ENCODE data around the gene TMEM54.

TMEM54 gene

GRCh38 chr1:32895325-32896215, 5.6 kb downstream of the TMEM54 start:
- no peak for DNase-seq (ENCODE audit: low spot score)

GRCh38 chr1:32894681-32895080, 6.5 kb downstream of the TMEM54 start:
- DNase-seq (ENCODE audit: low spot score): no peak

GRCh38 chr1:32894019-32894600, 7.1 kb downstream of the TMEM54 start:
- no peak for DNase-seq (ENCODE audit: low spot score)

GRCh38 chr1:32893198-32894018, 7.8 kb downstream of the TMEM54 start:
- peak; percentile 55 for DNase-seq (ENCODE audit: low spot score)

GRCh38 chr1:32892368-32893197, 8.6 kb downstream of the TMEM54 start:
- peak; percentile 86 for DNase-seq (ENCODE audit: low spot score)

- DNase-seq (ENCODE audit: low spot score): no peak
Measured at GRCh38 chr1:32891630-32892029, 9.6 kb downstream of the TMEM54 start.

- no peak for DNase-seq (ENCODE audit: low spot score)
Measured at GRCh38 chr1:32891241-32891570, 10.0 kb downstream of the TMEM54 start.

- DNase-seq (ENCODE audit: low spot score): no peak
Measured at GRCh38 chr1:32890516-32891240, 10.5 kb downstream of the TMEM54 start.

GRCh38 chr1:32889731-32890278, 11.4 kb downstream of the TMEM54 start:
- DNase-seq (ENCODE audit: low spot score): no peak

GRCh38 chr1:32888677-32889420, 12.3 kb downstream of the TMEM54 start:
- no peak for DNase-seq (ENCODE audit: low spot score)

GRCh38 chr1:32888134-32888533, 13.1 kb downstream of the TMEM54 start:
- no peak for DNase-seq (ENCODE audit: low spot score)

- DNase-seq (ENCODE audit: low spot score): no peak
Measured at GRCh38 chr1:32887623-32888022, 13.6 kb downstream of the TMEM54 start.

GRCh38 chr1:32886828-32887414, 14.3 kb downstream of the TMEM54 start:
- DNase-seq (ENCODE audit: low spot score): no peak

GRCh38 chr1:32886004-32886827, 15.0 kb downstream of the TMEM54 start, which contains the start of gene HPCA:
HPCA (plus strand) TSS chr1:32886491; CDS start chr1:32888899, 2,408 bp downstream.
- DNase-seq (ENCODE audit: low spot score): no peak

GRCh38 chr1:32885676-32886003, 15.5 kb downstream of the TMEM54 start:
- no peak for DNase-seq (ENCODE audit: low spot score)

- no peak for DNase-seq (ENCODE audit: low spot score)
Measured at GRCh38 chr1:32884726-32885125, 16.5 kb downstream of the TMEM54 start.

- DNase-seq (ENCODE audit: low spot score): no peak
Measured at GRCh38 chr1:32884032-32884372, 17.2 kb downstream of the TMEM54 start.

GRCh38 chr1:32883338-32884031, 17.7 kb downstream of the TMEM54 start:
- DNase-seq (ENCODE audit: low spot score): no peak
